AG08396 (cell line): ENCODE measurements around the gene MAN1C1.
"Not testable (repeated sequence)": the region's sequence is repeated elsewhere in the genome, so short reads cannot be mapped to it uniquely, and the experiment has no call there.

Source experiments
- DNase-seq: peaks from one replicate; pipeline ENCODE4 v3.0.0; 2012; ENCODE audit warnings: low spot score, mixed read lengths

MAN1C1 gene

DNA sequence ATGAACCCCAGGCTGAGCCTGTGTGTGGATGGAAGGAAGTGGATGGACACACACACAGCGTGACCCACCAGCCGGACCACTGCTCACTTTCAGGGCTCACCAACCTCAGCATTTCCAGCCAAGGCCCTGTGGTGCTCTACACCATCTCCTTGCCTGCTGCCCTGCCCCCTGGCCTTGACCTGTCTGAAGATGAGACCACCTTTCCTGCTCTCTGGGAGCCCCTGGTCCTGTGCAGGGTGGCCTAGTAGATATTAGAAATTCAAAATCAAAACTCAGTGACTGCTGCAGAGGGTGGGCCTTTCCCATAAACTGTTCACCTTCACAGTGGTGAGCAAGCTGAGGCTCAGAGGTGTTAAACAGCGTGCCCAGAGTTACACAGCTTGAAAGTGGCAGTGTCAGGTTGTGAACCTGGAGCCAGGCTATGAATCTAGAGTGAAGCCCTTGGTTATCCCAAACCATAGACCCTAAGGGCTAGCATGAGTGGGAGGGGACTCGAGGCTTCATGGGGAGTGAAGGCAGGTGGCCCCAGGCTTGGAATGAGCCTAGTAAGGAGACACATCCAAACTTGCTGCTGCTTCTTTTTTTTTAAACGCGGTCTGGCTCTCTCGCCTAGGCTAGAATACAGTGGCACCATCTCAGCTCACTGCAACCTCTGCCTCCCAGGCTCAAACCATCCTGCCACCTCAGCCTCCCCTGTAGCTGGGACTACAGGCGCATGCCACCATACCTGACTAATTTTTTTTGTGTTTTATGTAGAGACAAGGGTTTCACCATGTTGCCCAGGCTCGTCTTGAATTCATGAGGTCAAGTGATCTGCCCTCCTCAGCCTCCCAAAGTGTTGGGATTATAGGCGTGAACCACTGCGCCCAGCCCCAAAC is 41.5 kb downstream of the MAN1C1 start:
- DNase-seq, result no peak

DNA sequence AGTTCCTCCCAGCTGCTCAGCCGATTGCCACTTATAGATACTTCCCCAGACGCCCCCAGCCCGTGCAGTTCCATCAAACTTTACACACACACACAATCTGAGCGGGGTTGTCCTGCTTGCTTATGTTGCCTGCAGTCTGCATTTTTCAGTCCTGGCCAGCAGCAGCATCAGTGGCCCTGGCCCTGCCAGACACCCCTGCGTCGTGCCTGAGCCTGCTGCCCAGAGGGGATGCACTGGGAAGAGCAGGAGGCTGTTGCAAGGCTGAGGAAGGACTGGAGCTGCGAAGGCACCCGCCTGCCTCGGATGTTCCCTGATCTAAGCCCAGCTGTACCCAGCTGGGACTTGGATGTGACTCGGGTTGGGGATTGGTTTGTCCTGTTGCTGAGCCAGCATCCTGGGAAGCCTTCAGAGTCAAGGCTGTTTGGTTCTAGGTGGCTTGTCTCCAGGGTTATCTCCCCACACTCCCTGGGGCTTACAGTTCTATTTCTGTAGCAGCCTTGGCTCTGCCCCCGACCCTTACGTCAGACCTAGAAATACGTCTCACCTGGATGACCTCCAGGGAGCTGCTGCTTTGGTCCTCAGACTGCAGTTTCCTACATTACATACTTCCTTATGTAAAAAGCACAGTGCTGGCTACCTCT is 42.3 kb downstream of the MAN1C1 start:
- no peak for DNase-seq

DNA sequence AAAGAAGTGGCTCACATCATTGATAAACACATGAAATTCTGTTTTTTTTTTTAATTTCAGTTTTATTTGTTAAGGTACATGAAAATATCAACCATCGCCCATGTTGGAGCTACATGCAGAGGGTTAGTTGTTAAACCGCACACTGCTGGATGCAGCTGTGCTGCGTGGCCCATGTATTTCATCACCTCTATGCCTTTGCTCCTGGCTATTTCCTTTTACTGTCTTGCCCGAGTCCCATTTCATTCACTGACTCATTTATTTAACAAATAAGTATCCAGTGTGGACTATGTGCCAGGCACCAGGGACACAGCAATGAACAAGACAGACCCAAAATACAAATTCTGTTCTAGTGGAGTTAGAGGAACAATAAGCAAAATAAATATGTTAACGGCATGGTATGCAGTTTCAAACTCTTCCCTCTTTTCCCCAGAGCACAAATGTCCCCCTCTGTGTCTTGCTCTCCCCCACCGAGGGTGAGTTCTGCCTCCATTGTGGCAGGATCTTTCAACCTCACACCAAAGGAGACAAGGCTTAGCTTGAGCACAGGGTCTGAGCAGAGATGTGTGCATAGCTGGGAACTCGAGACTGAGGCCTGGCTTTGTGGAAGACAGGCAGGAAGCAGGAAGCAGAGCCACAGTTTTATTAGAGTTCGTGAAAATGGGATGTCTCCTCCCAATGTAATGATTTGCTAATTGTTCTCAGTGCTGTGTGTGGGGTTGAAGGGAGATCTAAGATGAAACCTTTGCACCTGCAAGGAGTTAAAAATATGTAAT is 44.6 kb downstream of the MAN1C1 start:
- no peak for DNase-seq

GRCh38 chr1:25662061-25662460 is 45.5 kb downstream of the MAN1C1 start:
- DNase-seq, result no peak

GRCh38 chr1:25662959-25663358 is 46.4 kb downstream of the MAN1C1 start:
- DNase-seq, result not testable (repeated sequence)

- no peak for DNase-seq
Observed at GRCh38 chr1:25664357-25665199, 48.0 kb downstream of the MAN1C1 start.

DNA sequence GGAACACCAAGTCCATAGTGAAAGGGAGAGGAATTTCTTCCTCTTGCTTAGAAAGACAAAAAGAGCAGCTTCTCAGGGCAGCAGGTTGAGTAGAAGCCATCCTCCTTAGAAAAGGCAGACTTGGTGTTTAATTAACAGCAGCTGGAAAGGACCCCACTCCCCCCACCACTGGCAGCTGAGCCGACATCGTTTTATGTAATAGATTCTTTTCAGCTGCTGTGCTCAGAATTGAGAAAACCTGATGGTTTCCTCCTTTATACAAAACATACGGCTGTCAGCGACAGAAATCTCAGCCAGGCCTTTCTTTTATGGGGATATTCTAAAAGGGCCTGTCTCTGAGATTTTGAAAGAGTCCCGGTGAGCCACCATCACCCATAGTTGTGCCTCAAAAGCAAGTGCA is 49.9 kb downstream of the MAN1C1 start:
- no peak for DNase-seq

DNA sequence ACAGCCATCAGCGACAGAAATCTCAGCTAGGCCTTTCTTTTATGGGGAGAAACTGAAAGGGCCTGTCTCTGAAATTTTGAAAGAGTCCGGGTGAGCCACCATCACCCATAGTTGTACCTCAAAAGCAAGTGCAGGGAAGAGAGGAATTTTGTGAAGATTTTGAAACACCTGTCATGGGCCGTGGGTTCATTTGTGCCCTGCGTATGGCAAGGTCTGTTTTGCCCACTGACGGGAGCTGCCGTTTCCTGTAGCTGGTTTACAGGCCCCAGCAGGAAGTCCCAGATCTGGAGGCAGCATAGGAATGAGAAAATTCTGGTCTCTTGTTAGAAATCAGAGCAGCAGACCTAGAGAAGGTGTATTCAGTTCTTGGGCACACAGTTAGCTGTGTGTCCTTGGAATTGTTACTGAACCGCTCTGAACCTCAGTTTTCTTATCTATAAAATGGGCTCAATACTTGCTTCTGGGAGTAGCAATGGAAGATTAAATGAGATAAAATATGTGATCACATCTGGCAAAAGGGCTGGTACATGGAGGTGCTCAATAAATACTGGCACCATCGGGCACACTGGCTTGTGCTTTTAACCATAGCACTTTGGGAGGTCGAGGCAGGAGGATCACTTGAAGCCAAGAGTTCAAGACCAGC is 52.5 kb downstream of the MAN1C1 start:
- DNase-seq, result no peak

- no peak for DNase-seq
Observed at GRCh38 chr1:25669781-25670567, 53.4 kb downstream of the MAN1C1 start.

- DNase-seq, result no peak
Observed at GRCh38 chr1:25671929-25672328, 55.3 kb downstream of the MAN1C1 start.

GRCh38 chr1:25672763-25673409 is 56.3 kb downstream of the MAN1C1 start:
- DNase-seq, result no peak

- no peak for DNase-seq
Observed at GRCh38 chr1:25673456-25673855, 56.9 kb downstream of the MAN1C1 start.

DNA sequence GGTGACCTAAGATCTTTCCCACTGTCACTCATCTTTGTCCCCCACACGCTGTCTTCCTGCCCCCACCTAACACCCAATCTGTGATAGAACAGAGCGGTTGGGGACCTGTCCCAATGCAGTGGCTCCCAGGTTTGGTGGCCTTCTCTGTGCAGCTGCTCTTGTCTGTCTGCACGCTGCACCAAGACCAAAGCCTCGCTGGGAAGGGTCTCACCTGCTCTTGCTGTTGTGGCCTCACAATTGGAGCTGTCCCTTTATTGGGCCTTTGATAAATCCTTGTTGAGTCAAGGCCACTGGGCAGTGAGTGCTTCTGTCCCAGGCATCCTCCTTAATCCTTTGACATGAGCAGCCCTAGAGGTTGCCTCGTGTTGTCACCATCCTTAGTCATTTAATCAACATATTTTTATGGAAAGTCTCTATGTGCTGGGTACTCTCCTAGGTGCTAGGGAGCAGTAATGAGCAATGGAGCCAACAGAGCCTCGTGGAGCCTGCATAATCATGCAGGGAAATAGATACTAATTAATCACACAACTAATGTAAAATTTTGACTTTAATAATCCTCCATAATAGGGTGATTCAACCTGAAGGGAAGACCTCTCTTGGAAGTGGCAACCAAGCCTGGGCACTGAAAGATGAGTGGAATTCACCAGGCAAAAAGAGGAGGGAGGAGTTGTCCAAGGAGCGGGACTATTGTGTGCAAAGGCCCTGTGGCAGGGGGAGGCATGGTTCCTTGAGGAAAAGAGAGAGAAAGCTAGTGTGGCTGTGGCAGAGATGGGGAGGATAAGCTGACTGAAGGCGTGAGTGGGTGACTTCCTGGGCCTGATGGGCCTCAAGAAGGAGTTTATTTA is 57.6 kb downstream of the MAN1C1 start:
- no peak for DNase-seq

- DNase-seq, result no peak
Observed at GRCh38 chr1:25674807-25675084, 58.2 kb downstream of the MAN1C1 start.

GRCh38 chr1:25675729-25676476 is 59.3 kb downstream of the MAN1C1 start:
- DNase-seq, result no peak

GRCh38 chr1:25676488-25676887 is 59.9 kb downstream of the MAN1C1 start:
- DNase-seq, result no peak

GRCh38 chr1:25677193-25677773 is 60.7 kb downstream of the MAN1C1 start:
- DNase-seq, result no peak

- no peak for DNase-seq
Observed at GRCh38 chr1:25679171-25679570, 62.6 kb downstream of the MAN1C1 start.
